GM19468 (cell line): ENCODE measurements around the gene LRBA.

Experiments
- ATAC-seq: cut with Tn5 transposase; IDR thresholded peaks from one replicate; pipeline ENCODE4 v1.9.1; 2021; ENCODE audit warnings: mild to moderate bottlenecking, moderate library complexity, moderate number of reproducible peaks; ENCODE audit not compliant: unreplicated experiment; ENCODE audit errors: extremely low read depth

LRBA gene

DNA sequence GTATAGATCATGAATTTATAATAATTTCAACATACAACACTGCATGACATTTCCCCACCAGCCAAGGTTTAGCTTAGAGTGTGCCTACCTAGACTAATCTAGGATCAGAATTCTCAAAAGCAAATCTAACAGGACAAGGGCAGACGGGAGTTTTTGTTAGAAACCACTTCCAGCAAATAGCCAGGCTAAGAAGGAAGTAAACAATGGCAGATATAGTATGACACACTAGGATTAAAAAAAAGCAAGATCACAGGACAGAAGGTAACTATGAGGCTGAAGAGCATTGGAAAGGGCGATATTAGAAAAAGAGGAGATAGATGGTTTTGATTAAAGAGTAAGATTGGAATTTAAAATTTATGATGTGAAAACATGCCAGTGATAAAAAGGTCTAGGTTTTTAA, 124.8 kb downstream of the LRBA start:
- ATAC-seq = no peak

DNA sequence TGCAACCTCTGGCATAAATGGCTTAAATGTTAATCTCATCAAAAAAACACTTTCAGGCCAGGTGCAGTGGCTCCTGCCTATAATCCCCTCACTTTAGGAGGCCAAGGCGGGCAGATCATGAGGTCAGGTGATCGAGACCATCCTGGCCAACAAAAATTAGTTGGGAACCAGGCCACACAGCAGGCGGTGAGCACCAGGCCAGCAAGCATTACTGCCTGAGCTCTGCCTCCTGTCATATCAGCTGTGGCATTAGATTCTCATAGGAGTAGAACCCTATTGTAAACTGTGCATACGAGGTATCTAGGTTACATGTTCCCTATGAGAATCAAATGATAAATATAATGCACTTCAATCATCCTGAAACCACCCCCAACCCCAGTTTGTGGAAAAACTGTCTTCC, 125.8 kb downstream of the LRBA start:
- no peak for ATAC-seq

DNA sequence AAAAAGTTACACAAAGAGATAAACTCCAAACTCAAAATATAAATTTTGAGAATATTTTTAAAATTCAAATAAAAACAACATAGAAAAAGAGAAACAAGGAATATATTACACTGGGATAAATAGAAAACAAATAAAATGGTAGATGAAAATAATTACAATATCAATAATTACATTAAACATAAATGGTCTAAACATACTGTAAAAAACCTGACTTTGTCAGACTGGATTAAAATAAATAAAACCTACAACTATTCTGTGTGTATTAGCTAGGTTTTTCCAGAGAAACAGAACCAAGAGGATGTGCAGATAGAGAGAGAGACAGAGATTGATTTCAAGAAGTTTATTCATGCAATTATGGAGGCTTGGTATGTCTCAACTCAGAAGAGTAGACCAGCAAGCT, 126.5 kb downstream of the LRBA start:
- ATAC-seq = no peak

DNA sequence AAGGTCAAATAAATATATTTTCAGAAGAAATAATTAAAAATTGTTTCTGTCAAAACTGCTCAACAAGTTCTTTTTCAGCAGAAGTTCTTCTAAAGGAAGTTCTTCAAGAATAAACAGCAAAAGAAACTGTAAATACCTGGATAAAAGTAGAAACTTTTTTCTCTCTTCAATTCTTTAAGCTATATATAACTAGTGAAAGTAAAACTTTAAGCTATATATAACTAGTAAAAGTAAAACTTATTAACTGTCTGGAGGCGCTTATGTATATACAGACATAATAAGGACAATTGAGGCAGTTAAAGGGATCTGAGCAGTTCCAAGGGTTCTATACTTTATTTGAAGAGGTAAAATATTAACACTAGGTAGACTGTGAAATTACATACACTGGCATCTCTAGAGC, 126.9 kb downstream of the LRBA start:
- no peak for ATAC-seq

DNA sequence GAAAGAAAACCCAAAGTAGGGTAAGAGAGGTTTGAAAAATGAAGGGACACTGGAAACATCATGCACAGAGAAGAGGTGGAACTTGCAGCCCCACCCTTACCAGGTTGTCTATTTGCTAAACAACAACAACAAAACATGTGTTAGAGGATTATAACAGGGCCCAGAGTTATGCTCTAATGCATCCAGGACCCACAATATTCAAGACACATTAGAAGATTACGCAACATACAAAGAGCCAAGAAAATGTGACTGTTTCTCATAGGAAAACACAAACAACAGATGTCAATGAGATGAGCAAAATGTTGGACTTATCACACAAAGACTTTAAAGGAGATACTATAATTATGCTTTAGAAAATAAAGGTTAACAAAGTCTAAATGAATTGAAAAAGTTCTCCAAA, 128.5 kb downstream of the LRBA start:
- no peak for ATAC-seq

DNA sequence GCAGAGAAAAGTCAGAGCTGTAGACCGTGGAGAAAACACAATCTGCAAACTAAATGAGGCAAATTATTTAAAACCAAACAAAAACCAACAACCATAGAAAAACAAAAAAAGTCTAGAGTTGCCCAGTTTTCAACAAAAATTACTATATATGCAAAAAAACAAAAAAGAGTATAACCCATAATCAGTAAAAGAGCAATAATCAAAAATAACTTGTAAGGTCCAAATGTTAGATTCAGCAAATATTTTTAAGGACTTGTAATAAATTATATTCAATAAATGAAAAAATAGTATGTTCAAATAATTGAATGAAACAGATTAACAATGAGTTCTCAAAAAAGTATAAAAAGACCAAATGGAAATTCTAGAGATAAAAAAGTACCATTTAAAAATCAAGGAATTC, 130.5 kb downstream of the LRBA start:
- no peak for ATAC-seq

DNA sequence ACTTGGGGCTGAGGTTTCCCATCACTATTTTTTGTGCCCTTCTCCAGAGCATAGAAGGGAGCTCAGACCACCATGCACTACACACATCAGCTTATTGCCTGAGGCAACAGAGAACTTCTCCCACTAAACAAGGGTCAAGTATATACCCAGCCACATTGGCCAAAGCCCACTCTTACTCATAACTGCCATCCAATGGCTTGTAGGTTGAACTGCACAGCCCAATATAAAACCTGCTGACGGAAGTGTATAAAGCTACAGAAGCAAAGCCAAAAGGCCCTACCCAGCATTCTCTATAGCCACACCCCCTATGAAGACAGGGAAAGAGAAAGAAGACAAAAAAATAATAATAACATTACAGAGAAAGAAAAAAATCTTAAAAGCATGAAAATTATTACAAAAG, 139.7 kb downstream of the LRBA start:
- ATAC-seq = no peak

DNA sequence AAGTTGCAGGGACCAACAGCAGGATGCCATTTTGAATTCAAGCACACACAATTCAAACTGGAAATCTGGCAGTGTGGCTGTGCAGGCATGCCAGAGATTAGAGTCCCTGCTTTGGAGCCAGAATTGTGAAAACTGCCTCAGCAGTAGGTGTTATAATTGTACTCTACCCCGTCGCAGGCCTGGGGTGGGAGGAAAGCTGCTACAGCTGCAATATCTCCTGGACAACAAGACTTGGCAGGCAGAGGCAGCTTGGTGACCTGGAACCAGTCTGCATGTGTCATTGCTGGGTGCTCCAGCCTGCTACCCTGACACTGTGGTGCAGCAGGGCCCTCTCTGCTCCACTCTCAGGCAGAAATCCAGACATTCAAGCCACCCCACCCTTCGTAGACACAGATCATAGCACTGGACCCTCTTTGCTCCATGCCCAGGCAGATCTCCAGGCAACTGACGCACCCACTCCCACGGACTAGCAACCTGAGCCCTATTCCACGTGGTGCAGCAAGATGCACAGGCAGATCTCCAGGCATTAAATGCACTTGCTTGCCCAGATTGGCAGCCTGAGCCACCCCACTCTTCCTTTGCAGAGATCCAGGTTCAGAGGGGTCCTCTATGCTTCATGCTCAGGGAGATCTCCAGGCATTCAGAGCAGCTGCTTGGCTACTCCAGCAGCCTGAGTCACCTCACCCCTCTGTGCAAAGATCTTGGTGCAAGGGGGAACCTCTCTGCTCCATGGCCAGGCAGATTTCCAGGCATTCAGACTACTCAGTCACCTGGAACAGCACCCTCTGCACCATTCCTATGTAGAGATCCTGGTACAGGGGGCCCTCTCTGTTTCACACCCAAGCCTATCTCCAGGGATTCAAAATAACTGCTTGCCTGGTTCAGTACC, 140.5 kb downstream of the LRBA start:
- no peak for ATAC-seq

DNA sequence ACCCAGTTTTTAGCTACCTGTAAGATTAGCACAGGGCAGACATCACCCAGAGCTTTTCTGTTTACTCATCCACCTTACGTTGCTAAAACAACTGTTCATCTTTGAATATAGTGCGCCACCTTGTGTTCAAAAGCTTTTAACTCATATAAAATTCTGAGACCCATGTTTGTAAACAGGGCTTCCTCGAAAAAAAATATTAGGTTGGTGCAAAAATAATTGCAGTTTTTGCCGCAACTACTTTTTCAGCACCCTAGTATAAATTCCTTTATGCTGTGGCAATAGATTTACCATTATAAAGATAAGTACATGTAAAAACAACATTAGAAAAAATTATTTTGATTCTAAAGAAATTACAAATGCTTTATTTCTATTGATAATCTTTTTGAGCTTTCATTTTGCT, 147.9 kb downstream of the LRBA start:
- ATAC-seq = no peak

DNA sequence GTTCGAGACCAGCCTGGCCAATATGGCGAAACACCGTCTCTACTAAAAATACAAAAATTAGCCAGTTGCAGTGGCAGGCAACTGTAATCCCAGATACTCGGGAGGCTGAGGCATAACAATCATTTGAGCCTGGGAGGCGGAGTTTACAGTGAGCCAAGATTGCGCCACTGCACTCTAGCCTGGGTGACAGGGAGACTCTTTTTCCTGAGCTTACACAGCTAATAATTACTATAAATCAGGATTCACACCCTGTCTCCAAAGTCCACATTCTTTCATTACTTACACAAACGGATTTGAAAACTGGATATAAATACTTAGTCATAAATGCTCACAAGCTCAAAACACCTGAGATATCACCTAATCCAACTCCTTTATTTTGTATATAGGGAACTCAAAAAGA, 151.6 kb downstream of the LRBA start:
- no peak for ATAC-seq

DNA sequence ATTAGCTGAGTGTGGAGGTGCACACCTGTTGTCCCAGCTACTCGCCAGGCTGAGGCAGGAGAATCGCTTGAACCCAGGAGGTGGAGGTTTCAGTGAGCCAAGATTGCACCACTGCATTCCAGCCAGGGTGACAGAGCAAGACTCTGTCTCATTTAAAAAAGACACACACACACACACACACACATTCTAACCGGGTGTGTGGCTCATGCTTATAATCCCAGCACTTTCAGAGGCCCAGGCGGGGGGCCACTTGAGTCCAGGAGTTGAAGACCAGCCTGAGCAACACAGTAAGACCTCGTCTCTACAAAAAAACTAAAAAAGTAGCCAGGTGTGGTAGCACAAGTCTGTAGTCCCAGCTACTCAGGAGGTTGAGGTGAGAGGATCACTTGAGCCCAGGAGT, 152.3 kb downstream of the LRBA start:
- no peak for ATAC-seq

DNA sequence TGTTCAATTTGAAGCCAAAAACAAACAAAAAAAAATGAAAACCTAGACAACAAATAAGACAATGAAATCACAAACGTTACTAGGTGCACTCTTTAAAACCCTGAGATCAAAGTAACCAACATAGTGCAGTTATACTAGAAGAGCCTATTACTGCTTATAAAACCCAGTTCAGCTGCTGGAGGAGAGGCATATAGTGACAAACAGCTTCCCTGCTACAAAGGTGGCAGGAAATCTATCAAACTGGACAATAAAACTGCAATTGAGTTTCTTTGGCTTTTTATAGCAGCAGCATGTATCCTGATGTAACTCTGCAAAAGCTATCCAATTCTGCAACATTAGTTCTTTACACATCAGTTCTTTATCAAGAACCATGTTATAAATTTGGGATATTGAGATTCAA, 155.6 kb downstream of the LRBA start:
- ATAC-seq = no peak

DNA sequence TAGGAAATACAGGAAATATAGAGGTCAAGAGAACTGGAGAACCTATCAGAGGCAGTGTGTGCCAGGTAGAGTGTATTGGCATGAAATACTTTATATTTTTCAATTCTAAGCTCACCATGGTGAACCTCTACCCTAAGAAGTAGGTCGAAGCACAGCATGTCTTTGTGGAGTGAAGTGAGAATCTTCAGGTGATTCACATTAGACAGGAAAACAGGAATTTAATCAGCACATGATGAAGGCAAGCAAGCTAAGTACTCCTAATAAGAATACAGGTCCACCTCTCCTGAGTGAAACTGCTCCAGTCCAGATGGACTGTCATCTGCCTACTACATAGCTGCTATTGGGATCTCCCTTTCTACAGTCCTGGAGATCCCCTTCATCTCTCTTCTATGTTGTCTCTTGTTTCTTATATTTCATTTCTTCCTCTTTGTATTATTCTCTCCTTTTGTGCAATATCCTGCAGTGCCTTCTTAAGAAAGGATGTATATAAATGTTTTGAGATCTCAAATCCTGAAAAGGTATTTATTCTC, 159.0 kb downstream of the LRBA start:
- no peak for ATAC-seq

DNA sequence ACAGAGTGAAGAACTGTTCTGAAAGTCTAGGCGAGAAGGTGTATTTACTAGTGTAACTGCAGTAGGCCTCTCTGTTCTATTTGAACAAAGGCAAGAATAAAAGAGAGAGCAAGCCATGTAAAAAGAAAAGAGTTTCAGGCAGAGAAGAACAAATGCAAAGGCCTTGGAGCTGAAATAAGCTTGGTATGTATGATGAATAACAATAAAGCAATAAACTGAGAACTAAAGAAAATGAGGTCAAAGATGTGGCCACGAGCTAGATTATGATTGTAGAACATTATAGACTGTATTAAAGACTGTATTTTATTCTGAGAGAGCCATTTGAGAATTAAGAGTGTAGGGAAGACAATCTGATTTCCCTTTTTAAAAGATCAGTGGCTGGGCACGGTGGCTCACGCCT, 160.5 kb downstream of the LRBA start:
- ATAC-seq = no peak

DNA sequence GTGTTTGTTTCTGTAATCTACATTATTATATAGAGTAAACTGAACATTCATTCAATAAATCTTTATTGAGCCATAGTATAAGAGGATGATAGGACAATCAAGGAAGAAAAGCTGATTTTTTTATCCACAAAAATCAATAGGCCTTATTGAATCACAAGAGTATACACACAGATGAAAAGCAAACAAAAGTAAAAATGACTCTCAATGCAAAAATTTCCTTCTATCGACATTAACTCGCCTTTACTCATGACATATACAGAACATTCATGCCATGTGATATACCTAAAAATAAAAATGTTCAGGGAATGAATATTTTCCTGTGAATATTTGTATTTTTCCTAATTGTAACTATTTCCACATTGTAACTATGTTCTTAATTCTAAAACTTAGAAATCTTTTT, 161.2 kb downstream of the LRBA start:
- no peak for ATAC-seq

DNA sequence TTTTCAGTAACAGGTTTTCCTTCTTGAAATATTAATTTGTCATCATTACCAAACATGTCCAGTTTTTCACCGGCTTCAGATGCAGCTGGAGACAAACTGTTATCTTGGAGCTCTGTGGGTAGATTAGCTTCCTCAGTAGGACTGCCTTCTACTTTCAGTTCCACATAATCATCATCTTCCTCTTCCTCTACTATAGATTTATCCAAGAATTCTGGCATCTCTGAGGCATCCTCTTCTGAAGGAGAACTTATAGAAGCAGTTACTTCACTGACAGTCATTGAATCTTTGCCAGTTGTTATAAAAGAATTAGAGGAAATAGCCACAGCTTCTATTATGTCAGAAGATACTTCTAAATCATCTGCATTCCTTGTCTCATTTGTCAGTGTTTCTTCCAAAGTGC, 162.9 kb downstream of the LRBA start:
- ATAC-seq = no peak

DNA sequence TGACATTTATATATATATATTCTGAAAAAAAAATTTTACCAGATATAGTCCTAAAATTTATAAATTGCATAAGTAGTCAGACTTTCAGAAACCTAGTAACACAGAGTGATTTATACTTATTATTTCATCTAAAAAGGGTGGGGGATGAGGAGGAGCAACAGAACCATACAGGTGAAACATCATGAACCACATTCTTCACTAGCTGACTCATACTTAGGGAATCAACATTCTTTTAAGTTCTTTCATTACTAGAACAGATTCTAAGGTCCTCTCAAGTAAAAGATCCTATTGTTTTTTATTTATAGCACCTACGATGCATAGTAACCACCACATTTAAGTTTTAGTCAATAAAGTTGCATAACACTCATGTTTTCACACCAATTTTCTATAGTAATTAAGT, 166.1 kb downstream of the LRBA start:
- no peak for ATAC-seq

DNA sequence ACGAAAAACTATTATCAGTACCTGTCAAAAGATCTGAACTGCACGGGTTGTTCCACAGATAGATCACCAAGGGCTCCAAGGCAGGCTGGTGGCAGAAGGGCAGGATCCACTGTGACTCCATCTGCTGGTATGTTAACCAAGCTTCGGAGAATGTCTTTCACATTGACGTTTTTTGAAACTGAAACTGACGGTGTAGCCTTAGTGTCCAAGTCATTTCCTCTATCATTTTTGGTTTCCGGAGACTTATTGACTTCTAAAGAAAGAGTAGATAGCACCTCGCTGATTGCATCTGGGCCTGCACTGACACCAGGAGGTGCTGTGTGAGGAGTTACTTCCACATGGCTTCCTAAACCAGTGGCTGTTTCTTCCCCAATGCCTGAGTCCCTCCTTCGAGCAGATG, 186.9 kb downstream of the LRBA start:
- ATAC-seq = peak; percentile 95

DNA sequence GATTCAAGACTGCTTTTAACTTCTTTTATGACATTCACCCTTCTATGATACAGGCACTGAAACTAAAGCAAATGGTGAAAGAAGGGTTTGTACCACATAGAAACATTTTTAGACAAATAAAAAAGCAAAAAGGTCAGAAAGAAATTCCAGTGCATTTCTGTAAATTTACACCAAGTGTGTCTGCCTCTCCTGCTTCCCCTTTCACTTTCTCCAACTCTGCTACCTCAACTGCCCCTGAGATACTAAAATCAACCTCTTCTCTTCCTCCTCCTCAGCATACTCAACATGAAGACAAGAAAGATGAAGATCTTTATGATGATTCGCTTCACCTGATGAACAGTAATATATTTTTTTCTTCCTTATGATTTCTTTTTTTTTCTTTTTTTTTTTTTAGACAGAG, 187.9 kb downstream of the LRBA start:
- ATAC-seq = no peak

DNA sequence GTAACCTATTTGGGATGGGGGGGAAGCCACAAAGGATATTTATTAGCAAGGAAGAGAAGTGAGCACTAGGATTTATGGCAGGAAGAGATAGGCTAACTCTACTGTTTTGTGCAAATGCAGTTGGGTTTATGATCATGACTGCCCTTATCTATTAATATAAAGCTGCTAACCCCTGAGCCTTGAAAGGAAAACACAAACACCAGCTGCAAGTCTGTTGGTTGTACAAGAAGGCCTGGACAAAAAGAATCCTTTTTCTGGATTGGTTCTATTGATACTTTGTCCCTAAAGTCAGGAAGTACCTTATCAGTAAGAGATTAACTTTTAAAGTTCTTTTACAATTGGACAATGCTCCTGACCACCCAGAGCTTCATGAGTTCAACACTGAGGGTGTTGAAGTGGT, 188.8 kb downstream of the LRBA start:
- ATAC-seq = no peak

DNA sequence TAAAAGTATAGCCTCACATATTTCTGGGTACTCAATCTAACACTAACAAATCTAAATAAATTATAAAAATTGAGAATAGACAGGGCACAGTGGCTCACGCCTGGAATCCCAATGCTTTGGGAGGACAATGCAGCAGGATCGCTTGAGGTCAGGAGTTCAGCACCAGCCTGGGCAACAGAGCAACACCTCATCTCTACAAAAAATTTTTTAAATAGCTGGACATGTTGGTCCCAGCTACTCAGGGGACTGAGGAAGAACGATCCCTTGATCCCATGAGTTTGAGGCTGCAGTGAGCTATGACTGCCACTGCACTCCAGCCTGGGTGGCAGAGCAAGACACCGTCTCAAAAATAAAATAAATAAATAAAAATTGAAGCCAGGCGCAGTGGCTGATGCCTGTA, 192.7 kb downstream of the LRBA start:
- ATAC-seq = no peak

DNA sequence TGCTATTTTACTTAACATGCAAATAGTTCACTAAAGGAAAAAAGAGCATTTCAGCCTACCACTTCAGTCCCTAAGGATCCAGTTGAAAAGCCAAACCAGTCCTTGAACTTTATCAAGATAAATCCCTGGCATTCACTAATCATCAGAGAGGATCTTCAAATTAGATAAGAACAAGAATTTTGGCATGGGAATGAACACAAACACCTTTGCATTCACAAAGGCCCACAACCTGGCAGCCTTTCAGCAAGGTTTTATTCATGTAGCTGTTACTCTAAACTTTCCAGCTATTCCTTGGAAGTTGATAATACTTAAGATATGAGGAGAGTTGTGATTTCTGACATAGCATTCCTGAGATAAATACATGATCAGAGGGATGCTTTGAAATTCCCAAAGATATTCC, 193.4 kb downstream of the LRBA start:
- no peak for ATAC-seq
